Measurements from ENCODE around the gene MPI. TPM values are rescaled to one million over a fixed set of nuclear protein-coding genes. Genes with fewer than 3 reads are reported as not detected.
A peak's percentile ranks its signal among the peaks of the same experiment; 100 is the strongest.
"Not testable (repeated sequence)": the region's sequence is repeated elsewhere in the genome, so short reads cannot be mapped to it uniquely, and the experiment has no call there.

The MPI gene
- total RNA-seq, 2 donors from 2014 or later: 50.7 to 68.0 TPM

GRCh38 chr15:74906450-74907162 lies 16.8 kb downstream of the MPI start, which contains the start of gene FAM219B:
TSS of gene FAM219B (minus strand) at chr15:74906851. CDS start at chr15:74906800, 51 bp downstream.
- Histone ChIP-seq H3K4me1 (peaks cover 4% of the 10 kb centered on the region), H3K9ac (ENCODE audit: low read depth in 2 of 2, low read length in 2 of 2) (peak within 1 kb of the TSS; percentile 91 to 95), H3K9me3 (no peaks in the 10 kb centered on the region), H3K36me3 (peaks cover 3% of the 10 kb centered on the region), H3K4me3 (peak within 1 kb of the TSS; percentile 84), H3K27ac (peak within 1 kb of the TSS; percentile 95), H3K27me3 (no peaks in the 10 kb centered on the region)
- DNase-seq: peak; percentile 96
- no peak for TF ChIP-seq CTCF (IDR thresholded peaks at IDR 0.05)
- intact Hi-C loops (cut with DNase I): no loop called here

GRCh38 chr15:74907163-74907870 lies 17.5 kb downstream of the MPI start:
- H3K9me3 ChIP-seq: no peaks in the 10 kb centered on the region
- no peaks in the 10 kb centered on the region for H3K27me3 ChIP-seq
- no peaks in the 10 kb centered on the region for H3K36me3 ChIP-seq
- no peak for DNase-seq
- peak overlapping the region; percentile 95 for H3K27ac ChIP-seq
- peak overlapping the region; percentile 84 for H3K4me3 ChIP-seq
- intact Hi-C loops (cut with DNase I): no loop called here
- H3K4me1 ChIP-seq: peaks cover 4% of the 10 kb centered on the region
- no peak for TF ChIP-seq CTCF (IDR thresholded peaks at IDR 0.05)
- H3K9ac ChIP-seq (ENCODE audit: low read depth in 2 of 2, low read length in 2 of 2): peak overlapping the region; percentile 91 to 95

GRCh38 chr15:74908635-74909034 lies 18.8 kb downstream of the MPI start:
- DNase-seq: no peak
- intact Hi-C loops (cut with DNase I): no loop called here
- no peaks in the 10 kb centered on the region for H3K27me3 ChIP-seq
- H3K9ac ChIP-seq (ENCODE audit: low read depth in 2 of 2, low read length in 2 of 2): no peak overlapping the region
- no peak for TF ChIP-seq CTCF (IDR thresholded peaks at IDR 0.05)
- no peak overlapping the region for H3K27ac ChIP-seq
- no peak overlapping the region for H3K4me3 ChIP-seq
- H3K9me3 ChIP-seq: no peaks in the 10 kb centered on the region
- no peaks in the 10 kb centered on the region for H3K36me3 ChIP-seq
- H3K4me1 ChIP-seq: peaks cover 4% of the 10 kb centered on the region

GRCh38 chr15:74913041-74913440 lies 23.2 kb downstream of the MPI start:
- Histone ChIP-seq H3K4me1 (no peaks in the 10 kb centered on the region), H3K36me3 (no peaks in the 10 kb centered on the region), H3K27me3 (no peaks in the 10 kb centered on the region), H3K9ac (ENCODE audit: low read depth in 2 of 2, low read length in 2 of 2) (no peak overlapping the region), H3K27ac (no peak overlapping the region), H3K9me3 (no peaks in the 10 kb centered on the region), H3K4me3 (no peak overlapping the region)
- no peak for TF ChIP-seq CTCF (IDR thresholded peaks at IDR 0.05)
- intact Hi-C loops (cut with DNase I): no loop called here
- no peak for DNase-seq

GRCh38 chr15:74913799-74914198 lies 24.0 kb downstream of the MPI start:
- H3K36me3 ChIP-seq; intact Hi-C loops (cut with DNase I); H3K4me3 ChIP-seq; H3K9me3 ChIP-seq; DNase-seq; H3K27me3 ChIP-seq; H3K4me1 ChIP-seq; H3K27ac ChIP-seq; H3K9ac ChIP-seq (ENCODE audit: low read depth in 2 of 2, low read length in 2 of 2): not testable (repeated sequence)

- TF ChIP-seq CTCF (IDR thresholded peaks at IDR 0.05): no peak
- no peak for DNase-seq
- Histone ChIP-seq H3K4me3 (no peak overlapping the region), H3K4me1 (no peaks in the 10 kb centered on the region), H3K27ac (no peak overlapping the region), H3K9ac (ENCODE audit: low read depth in 2 of 2, low read length in 2 of 2) (no peak overlapping the region), H3K9me3 (no peaks in the 10 kb centered on the region), H3K36me3 (peaks cover 18% of the 10 kb centered on the region), H3K27me3 (no peaks in the 10 kb centered on the region)
- intact Hi-C loops (cut with DNase I): no loop called here
Measured at GRCh38 chr15:74917676-74918075, 27.8 kb downstream of the MPI start.
